Stimulated activated naive B cell treated with anti-CD40 and anti-IgM and Interleukin-4, amounts not matched to agents 10 μg/mL and 1 μg/mL and 100 μg/mL, for 72 hours (primary cell): ENCODE data around the gene STEAP4.

Experiments
- ATAC-seq, 2 donors: fragments of 150-1000 bp; cut with Tn5 transposase; replicated peaks; 2 replicates each; pipeline ENCODE4 v1.10.0; 2021; ENCODE audit warnings: moderate library complexity in 1 of 2
- DNase-seq: peaks from one replicate; pipeline ENCODE4 v3.0.0; 2021
- H3K27ac Mint-ChIP-seq: one replicate; pipeline ENCODE4 v1.8.0; 2022; ENCODE audit warnings: mild to moderate bottlenecking, mixed read lengths
- H3K27me3 Mint-ChIP-seq, 2 donors: one replicate each; pipeline ENCODE4 v1.8.0; 2022; ENCODE audit warnings: mixed read lengths in 2 of 2
- H3K36me3 Mint-ChIP-seq, 2 donors: one replicate each; pipeline ENCODE4 v1.8.0; 2022; ENCODE audit warnings: mixed read lengths in 2 of 2, mild to moderate bottlenecking in 1 of 2
- H3K4me1 Mint-ChIP-seq, 2 donors: one replicate each; pipeline ENCODE4 v1.8.0; 2022; ENCODE audit warnings: mixed read lengths in 2 of 2, mild to moderate bottlenecking in 1 of 2
- H3K4me3 Mint-ChIP-seq, 2 donors: one replicate each; pipeline ENCODE4 v1.8.0; 2022; ENCODE audit warnings: mild to moderate bottlenecking in 2 of 2, mixed read lengths in 2 of 2, moderate library complexity in 1 of 2
- H3K9me3 Mint-ChIP-seq, 2 donors: one replicate each; pipeline ENCODE4 v1.8.0; 2022; ENCODE audit warnings: mixed read lengths in 2 of 2, mild to moderate bottlenecking in 1 of 2

The STEAP4 gene

DNA sequence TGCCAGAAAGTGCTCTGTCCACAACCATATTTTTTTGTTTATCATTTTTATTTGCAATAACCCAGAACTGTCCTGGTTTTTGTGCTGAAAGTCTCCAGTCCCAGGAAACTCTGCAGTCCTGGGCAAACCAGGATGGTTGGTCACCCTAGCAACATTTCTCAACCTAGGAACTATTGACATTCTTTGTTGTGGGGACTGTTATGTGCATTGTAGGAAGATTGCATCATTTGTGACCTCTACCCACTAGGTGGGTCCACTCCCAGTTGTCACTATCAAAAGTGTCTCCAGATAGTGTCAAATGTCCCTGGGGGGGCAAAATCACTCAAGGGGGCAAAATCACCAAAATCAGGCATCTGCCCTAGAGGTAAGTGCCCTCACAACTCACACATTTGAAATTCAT lies 72.9 kb downstream of the STEAP4 start:
- H3K9me3 Mint-ChIP-seq: peaks cover 0 to 3% of the 10 kb centered on the region in 2 donors
- H3K27me3 Mint-ChIP-seq: peaks cover 16 to 17% of the 10 kb centered on the region in 2 donors
- ATAC-seq: no peak
- H3K36me3 Mint-ChIP-seq: no peaks in the 10 kb centered on the region
- DNase-seq: no peak
- no peak overlapping the region for H3K27ac Mint-ChIP-seq
- no peaks in the 10 kb centered on the region for H3K4me1 Mint-ChIP-seq
- no peak overlapping the region for H3K4me3 Mint-ChIP-seq

DNA sequence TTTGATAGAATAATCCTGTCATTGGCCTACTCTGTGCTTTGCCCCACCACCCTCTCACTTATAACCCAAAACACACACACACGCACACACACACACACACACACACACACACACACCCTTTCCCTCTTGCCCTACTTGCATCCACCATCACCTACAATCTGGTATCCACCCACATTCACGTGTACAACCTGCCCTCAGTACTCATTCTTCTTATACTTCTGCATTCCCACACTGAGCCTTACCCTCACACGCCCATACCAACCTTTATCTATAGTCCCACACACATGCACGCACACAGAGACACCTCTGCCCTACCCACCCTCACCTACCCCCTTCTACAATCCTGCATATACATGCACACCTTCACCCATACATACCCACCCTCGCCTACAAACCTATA lies 76.0 kb downstream of the STEAP4 start:
- H3K36me3 Mint-ChIP-seq: no peaks in the 10 kb centered on the region
- no peak for DNase-seq
- H3K4me1 Mint-ChIP-seq: no peaks in the 10 kb centered on the region
- H3K9me3 Mint-ChIP-seq: peaks cover 0 to 6% of the 10 kb centered on the region in 2 donors
- no peak overlapping the region for H3K4me3 Mint-ChIP-seq
- peaks cover 16% of the 10 kb centered on the region in 2 donors for H3K27me3 Mint-ChIP-seq
- no peak for ATAC-seq
- H3K27ac Mint-ChIP-seq: no peak overlapping the region

DNA sequence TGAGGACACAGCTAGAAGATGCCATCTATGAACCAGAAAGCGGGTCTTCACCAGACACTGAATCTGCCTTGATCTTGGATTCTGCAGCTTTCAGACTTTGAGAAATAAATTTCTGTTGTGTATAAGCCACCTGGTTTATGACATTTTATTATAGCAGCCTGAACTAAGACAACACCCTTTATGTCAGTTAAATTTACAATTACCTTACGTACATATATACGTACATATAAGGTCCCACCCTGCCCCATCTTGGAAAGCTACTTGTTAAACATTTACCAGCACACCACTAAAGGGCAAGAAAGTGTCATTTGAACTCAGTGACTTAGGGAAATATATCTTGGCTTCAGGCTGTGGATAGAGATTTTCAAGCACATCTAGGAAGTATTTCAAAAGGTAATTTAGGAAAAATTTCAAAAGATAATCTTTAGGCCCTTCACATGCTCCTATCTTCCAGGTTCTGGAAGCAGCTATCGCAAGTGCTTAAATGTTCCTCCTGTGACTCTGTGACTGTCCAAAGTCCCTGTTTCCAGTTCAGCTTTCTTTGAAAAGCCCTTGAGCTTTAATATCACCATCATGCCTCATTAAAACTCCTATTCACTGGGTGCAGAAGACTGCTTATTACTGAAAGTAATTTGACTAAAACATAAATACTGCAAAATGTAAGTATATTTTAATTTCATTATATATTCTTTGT lies 77.2 kb downstream of the STEAP4 start:
- H3K27ac Mint-ChIP-seq: no peak overlapping the region
- no peaks in the 10 kb centered on the region for H3K36me3 Mint-ChIP-seq
- DNase-seq (no peak), ATAC-seq (no peak)
- no peak overlapping the region for H3K4me3 Mint-ChIP-seq
- peaks cover 8 to 15% of the 10 kb centered on the region in 2 donors for H3K27me3 Mint-ChIP-seq
- H3K9me3 Mint-ChIP-seq: peaks cover 0 to 6% of the 10 kb centered on the region in 2 donors
- H3K4me1 Mint-ChIP-seq: no peaks in the 10 kb centered on the region

GRCh38 chr7:88226886-88227516 lies 79.7 kb downstream of the STEAP4 start:
- no peak overlapping the region for H3K4me3 Mint-ChIP-seq
- H3K36me3 Mint-ChIP-seq: no peaks in the 10 kb centered on the region
- ATAC-seq (no peak), DNase-seq (no peak)
- no peaks in the 10 kb centered on the region for H3K4me1 Mint-ChIP-seq
- no peak overlapping the region for H3K27ac Mint-ChIP-seq
- peaks cover 8 to 11% of the 10 kb centered on the region in 2 donors for H3K27me3 Mint-ChIP-seq
- peaks cover 0 to 6% of the 10 kb centered on the region in 2 donors for H3K9me3 Mint-ChIP-seq

GRCh38 chr7:88226201-88226600 lies 80.5 kb downstream of the STEAP4 start:
- Mint-ChIP-seq H3K4me3 (no peak overlapping the region), H3K9me3 (peaks cover 0 to 6% of the 10 kb centered on the region in 2 donors), H3K27ac (no peak overlapping the region), H3K36me3 (no peaks in the 10 kb centered on the region), H3K27me3 (peaks cover 7 to 10% of the 10 kb centered on the region in 2 donors), H3K4me1 (peaks cover 2% of the 10 kb centered on the region in 2 donors)
- DNase-seq (no peak), ATAC-seq (no peak)

DNA sequence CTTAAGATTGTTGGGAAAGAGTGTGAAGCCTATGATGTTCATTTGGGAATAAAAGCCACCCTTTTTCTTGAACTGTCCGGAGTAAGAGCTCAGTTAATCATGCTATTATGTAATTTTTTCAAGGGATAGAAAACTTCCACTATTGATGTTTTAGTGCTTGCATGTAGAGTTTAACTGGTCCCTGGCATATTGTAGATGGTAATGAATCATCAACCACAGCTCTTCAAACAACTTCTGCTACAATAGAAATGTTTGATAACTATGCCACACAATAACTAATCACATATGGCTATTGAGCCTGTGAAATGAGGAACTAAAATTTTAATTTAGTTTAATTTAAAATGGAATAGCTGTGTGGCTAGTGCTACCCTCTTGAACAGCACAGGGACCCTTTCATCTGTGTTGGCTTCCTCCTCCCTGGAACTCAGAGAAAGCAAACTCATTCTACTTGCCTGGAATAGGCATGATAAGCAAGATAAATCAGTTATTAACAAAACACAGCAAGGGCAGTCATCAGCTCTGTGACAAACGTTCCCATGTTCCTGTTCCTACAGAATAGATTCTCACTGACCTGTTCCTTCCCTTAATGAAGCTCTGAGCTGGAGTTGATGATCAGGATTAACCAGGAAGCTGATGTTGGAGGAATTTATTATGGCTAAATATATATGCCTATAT lies 82.0 kb downstream of the STEAP4 start:
- H3K4me1 Mint-ChIP-seq: peaks cover 3 to 13% of the 10 kb centered on the region in 2 donors
- no peak for DNase-seq

DNA sequence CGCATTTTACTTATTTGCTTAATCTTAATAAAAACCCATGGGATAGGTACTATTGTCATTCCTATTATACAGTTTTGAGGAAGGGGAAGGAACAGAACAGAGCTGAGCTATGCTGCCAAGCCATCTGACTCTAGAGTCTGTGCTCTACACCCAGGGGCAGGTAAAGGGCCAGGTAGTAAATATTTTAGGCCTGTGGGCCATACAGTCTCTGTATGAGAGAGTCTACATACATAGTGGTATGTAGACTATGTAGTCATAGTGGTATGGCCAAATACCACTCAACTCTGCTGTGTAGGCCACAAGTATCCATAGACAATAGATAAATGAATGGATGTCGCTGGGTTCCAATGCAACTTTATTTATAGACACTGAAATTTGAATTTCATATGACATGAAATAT lies 83.4 kb downstream of the STEAP4 start:
- peaks cover 0 to 4% of the 10 kb centered on the region in 2 donors for H3K27me3 Mint-ChIP-seq
- no peak for DNase-seq
- no peaks in the 10 kb centered on the region for H3K9me3 Mint-ChIP-seq
- H3K27ac Mint-ChIP-seq: no peak overlapping the region
- no peak overlapping the region for H3K4me3 Mint-ChIP-seq
- H3K4me1 Mint-ChIP-seq: peaks cover 3 to 17% of the 10 kb centered on the region in 2 donors
- no peak for ATAC-seq
- peaks cover 3 to 7% of the 10 kb centered on the region in 2 donors for H3K36me3 Mint-ChIP-seq

More for the DNA sequence above, 82.0 kb downstream of the STEAP4 start:
- ATAC-seq: no peak
- no peak overlapping the region for H3K4me3 Mint-ChIP-seq
- peak overlapping the region; percentile 25 for H3K27ac Mint-ChIP-seq
- peaks cover 0 to 13% of the 10 kb centered on the region in 2 donors for H3K27me3 Mint-ChIP-seq
- H3K36me3 Mint-ChIP-seq: no peaks in the 10 kb centered on the region
- H3K9me3 Mint-ChIP-seq: peaks cover 0 to 6% of the 10 kb centered on the region in 2 donors
